Measurements from ENCODE around the gene ABCB6.

Gene ABCB6

GRCh38 chr2:219176818-219177551, 41.8 kb downstream of the ABCB6 start, which contains the start of gene CNPPD1:
Gene CNPPD1, minus strand, starts transcription at chr2:219176925. Its CDS starts 97 bp downstream, at chr2:219176828.
- peak; percentile 91 for DNase-seq
- peaks cover 64% of the 10 kb centered on the region for H3K4me1 Mint-ChIP-seq (ENCODE audit: low read depth)
- H3K9me3 Mint-ChIP-seq, result no peaks in the 10 kb centered on the region
- H3K27me3 Mint-ChIP-seq, result no peaks in the 10 kb centered on the region
- H3K27ac Mint-ChIP-seq, result peak within 1 kb of the TSS; percentile 99
- H3K36me3 Mint-ChIP-seq (ENCODE audit: low read depth), result peaks cover 81% of the 10 kb centered on the region
- peak within 1 kb of the TSS; percentile 92 for H3K4me3 Mint-ChIP-seq

DNA sequence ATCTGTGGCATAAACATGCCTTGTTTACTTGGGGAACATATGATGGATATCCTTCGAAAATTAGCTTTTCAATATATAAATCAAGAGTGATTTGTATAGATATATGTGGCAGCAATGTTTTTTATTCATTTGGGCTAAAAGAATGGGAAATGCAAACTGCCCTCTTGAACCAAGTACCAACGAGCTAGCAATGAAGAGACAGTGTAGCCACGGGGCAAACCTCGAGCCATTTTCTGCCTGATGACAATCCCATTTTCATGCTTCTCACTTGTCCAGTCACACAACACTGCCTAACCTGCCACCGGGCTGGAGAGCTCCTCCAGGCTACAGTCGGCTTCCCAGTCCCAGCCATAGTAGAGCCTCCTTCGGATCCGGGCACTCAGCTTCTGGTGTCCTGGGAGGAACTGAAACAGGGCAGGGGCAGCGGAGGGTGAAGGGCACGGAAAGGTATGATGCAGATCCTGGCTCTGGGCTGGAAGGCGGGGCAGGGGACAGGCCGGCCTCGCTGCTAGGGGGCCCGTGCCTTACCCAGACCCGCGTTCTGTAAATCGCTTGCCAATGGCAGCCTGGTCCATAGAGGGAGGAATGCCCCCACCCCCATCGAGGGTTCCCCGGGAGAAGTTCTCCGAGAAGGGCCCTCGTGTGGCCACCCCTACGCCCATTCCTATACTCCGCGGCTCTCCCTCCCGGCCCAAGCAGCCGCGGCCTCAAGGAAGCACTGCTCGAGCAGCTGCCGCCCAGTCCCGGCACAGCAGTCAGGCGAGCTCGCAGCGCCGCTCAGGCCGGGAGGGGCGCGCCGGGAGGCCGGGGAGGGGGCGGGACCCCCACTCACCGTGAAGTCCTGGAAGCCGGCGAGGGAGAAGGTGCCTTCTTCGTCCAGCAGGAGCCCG, 42.6 kb downstream of the ABCB6 start:
- peaks cover 63% of the 10 kb centered on the region for H3K4me1 Mint-ChIP-seq (ENCODE audit: low read depth)
- peak overlapping the region; percentile 99 for H3K27ac Mint-ChIP-seq
- H3K27me3 Mint-ChIP-seq, result no peaks in the 10 kb centered on the region
- H3K9me3 Mint-ChIP-seq, result no peaks in the 10 kb centered on the region
- peak overlapping the region; percentile 92 for H3K4me3 Mint-ChIP-seq
- no peak for DNase-seq
- H3K36me3 Mint-ChIP-seq (ENCODE audit: low read depth), result peaks cover 81% of the 10 kb centered on the region

DNA sequence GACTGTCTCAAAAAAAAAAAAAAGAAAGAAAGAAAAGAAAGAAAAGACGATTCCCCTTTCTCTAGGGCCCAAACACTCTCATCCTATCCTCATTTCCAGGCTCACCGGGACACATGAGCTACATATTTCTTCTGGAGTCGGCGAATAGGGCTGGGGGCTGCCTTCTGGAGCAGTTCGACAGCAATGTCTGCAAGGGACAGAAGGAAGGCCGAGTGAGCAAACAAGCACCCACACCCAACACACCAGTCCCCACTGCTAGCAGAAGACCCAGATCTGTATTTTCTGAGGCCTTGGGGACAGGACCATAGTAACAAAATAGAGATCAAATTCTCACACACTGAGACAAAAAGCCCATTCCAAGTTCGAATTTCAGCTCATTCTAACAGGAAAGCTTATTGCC, 43.3 kb downstream of the ABCB6 start:
- Mint-ChIP-seq H3K36me3 (ENCODE audit: low read depth) (peaks cover 76% of the 10 kb centered on the region), H3K4me3 (peak overlapping the region; percentile 92), H3K4me1 (ENCODE audit: low read depth) (peaks cover 61% of the 10 kb centered on the region), H3K27ac (peak overlapping the region; percentile 99), H3K9me3 (no peaks in the 10 kb centered on the region), H3K27me3 (no peaks in the 10 kb centered on the region)
- DNase-seq, result no peak

GRCh38 chr2:219174801-219175200, 44.0 kb downstream of the ABCB6 start:
- Mint-ChIP-seq H3K27me3 (no peaks in the 10 kb centered on the region), H3K27ac (peak overlapping the region; percentile 73), H3K4me1 (ENCODE audit: low read depth) (peaks cover 60% of the 10 kb centered on the region), H3K4me3 (peak overlapping the region; percentile 92), H3K36me3 (ENCODE audit: low read depth) (peaks cover 72% of the 10 kb centered on the region), H3K9me3 (no peaks in the 10 kb centered on the region)
- no peak for DNase-seq

DNA sequence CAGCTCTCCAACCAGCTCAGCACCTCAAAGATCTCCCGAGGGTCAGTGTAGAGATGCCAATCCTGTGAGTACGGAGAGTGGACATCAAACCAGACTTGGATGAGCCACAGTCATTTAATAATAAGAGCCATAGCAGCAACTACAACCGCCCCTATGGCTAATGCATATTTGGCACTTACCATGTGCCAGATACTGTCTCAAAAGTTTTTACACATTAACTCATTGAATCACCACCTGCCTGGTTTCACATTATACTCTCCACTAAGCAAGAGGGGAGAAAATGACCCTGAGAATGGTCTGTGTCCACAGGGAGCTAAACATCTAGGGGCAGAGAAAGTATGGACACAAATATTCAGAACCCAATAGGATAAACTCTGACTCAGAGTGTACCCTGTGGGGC, 44.6 kb downstream of the ABCB6 start:
- Mint-ChIP-seq H3K27me3 (no peaks in the 10 kb centered on the region), H3K4me3 (peak overlapping the region; percentile 15), H3K9me3 (no peaks in the 10 kb centered on the region), H3K36me3 (ENCODE audit: low read depth) (peaks cover 68% of the 10 kb centered on the region), H3K27ac (peak overlapping the region; percentile 73), H3K4me1 (ENCODE audit: low read depth) (peaks cover 58% of the 10 kb centered on the region)
- no peak for DNase-seq

DNA sequence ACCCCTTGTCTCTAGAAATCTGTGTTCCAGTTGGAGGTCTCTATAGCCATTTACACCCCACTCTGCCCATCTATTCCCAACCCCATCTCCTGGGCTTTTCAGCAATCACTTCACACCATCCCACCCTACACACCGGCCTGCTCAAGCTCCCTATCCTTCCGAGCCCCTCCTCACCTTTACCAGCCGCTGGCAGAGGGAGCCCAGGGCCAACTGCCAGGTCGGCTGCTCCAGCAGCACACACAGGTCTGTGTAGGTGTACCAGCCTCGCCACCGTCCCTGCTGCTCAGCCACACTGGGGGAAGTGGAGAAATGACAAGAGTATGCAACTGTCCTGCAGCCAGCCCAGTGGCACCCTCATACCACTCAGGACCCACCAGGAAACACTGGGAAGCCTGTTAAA, 45.6 kb downstream of the ABCB6 start:
- H3K27me3 Mint-ChIP-seq, result no peaks in the 10 kb centered on the region
- no peak overlapping the region for H3K4me3 Mint-ChIP-seq
- DNase-seq, result no peak
- no peaks in the 10 kb centered on the region for H3K9me3 Mint-ChIP-seq
- H3K36me3 Mint-ChIP-seq (ENCODE audit: low read depth), result peaks cover 62% of the 10 kb centered on the region
- peaks cover 52% of the 10 kb centered on the region for H3K4me1 Mint-ChIP-seq (ENCODE audit: low read depth)
- H3K27ac Mint-ChIP-seq, result peak overlapping the region; percentile 4

- no peaks in the 10 kb centered on the region for H3K9me3 Mint-ChIP-seq
- peaks cover 58% of the 10 kb centered on the region for H3K36me3 Mint-ChIP-seq (ENCODE audit: low read depth)
- peaks cover 50% of the 10 kb centered on the region for H3K4me1 Mint-ChIP-seq (ENCODE audit: low read depth)
- H3K27me3 Mint-ChIP-seq, result no peaks in the 10 kb centered on the region
- no peak for DNase-seq
- H3K27ac Mint-ChIP-seq, result peak overlapping the region; percentile 47
- no peak overlapping the region for H3K4me3 Mint-ChIP-seq
These were observed 46.3 kb downstream of the ABCB6 start for GRCh38 chr2:219172231-219173154.

GRCh38 chr2:219171231-219171651, 47.5 kb downstream of the ABCB6 start:
- H3K27me3 Mint-ChIP-seq, result no peaks in the 10 kb centered on the region
- peak; percentile 48 for DNase-seq
- no peak overlapping the region for H3K4me3 Mint-ChIP-seq
- H3K9me3 Mint-ChIP-seq, result no peaks in the 10 kb centered on the region
- peak overlapping the region; percentile 57 for H3K27ac Mint-ChIP-seq
- H3K36me3 Mint-ChIP-seq (ENCODE audit: low read depth), result peaks cover 55% of the 10 kb centered on the region
- peaks cover 45% of the 10 kb centered on the region for H3K4me1 Mint-ChIP-seq (ENCODE audit: low read depth)

DNA sequence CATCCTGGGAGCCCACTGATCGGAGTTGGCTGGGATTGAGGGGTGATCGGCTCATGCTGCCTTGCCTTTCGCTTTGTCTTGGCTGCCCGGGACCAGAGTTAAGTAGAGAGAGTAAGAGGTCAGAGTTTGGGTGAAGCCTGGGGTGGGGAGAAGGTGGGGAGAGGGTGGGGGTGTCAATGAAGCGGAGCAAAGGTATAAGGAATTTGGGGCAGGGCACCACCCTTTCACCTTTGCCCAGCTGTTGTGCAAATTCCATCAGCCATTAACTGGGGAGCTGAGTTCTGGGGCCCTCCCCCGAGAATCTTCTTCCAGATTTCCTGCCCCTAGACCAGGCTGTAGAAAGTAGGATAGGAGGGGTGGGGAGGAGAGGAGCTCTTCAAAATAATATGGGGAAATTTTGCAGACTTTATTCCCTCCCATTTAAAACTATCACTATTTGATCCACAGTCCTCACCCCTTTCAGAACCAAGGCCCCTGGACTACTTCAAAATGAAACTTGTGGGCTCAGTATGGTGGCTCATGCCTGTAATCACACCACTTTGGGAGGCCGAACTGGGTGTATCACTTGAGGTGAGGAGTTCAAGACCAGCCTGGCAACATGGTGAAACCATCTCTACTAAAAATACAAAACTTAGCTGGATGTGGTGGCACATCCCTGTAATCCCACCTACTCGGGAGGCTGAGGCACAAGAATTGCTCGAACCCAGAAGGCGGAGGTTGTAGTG, 48.7 kb downstream of the ABCB6 start, which contains the start of gene SLC23A3:
SLC23A3 (minus strand) TSS at position 100 of the 725 bp plus-strand sequence; CDS start at position 55, 45 bp downstream.
- Mint-ChIP-seq H3K9me3 (no peaks in the 10 kb centered on the region), H3K27me3 (no peaks in the 10 kb centered on the region), H3K36me3 (ENCODE audit: low read depth) (peaks cover 48% of the 10 kb centered on the region), H3K27ac (peak within 1 kb of the TSS; percentile 59), H3K4me1 (ENCODE audit: low read depth) (peaks cover 35% of the 10 kb centered on the region), H3K4me3 (no peak within 1 kb of the TSS)
- DNase-seq, result no peak

GRCh38 chr2:219168932-219169331, 49.8 kb downstream of the ABCB6 start:
- H3K9me3 Mint-ChIP-seq, result no peaks in the 10 kb centered on the region
- no peaks in the 10 kb centered on the region for H3K27me3 Mint-ChIP-seq
- no peak overlapping the region for H3K4me3 Mint-ChIP-seq
- no peak overlapping the region for H3K27ac Mint-ChIP-seq
- H3K4me1 Mint-ChIP-seq (ENCODE audit: low read depth), result peaks cover 23% of the 10 kb centered on the region
- peaks cover 38% of the 10 kb centered on the region for H3K36me3 Mint-ChIP-seq (ENCODE audit: low read depth)
- DNase-seq, result no peak

GRCh38 chr2:219168526-219168925, 50.2 kb downstream of the ABCB6 start:
- H3K36me3 Mint-ChIP-seq (ENCODE audit: low read depth), result peaks cover 36% of the 10 kb centered on the region
- H3K9me3 Mint-ChIP-seq, result no peaks in the 10 kb centered on the region
- peaks cover 22% of the 10 kb centered on the region for H3K4me1 Mint-ChIP-seq (ENCODE audit: low read depth)
- no peaks in the 10 kb centered on the region for H3K27me3 Mint-ChIP-seq
- H3K27ac Mint-ChIP-seq, result no peak overlapping the region
- H3K4me3 Mint-ChIP-seq, result no peak overlapping the region
- no peak for DNase-seq

DNA sequence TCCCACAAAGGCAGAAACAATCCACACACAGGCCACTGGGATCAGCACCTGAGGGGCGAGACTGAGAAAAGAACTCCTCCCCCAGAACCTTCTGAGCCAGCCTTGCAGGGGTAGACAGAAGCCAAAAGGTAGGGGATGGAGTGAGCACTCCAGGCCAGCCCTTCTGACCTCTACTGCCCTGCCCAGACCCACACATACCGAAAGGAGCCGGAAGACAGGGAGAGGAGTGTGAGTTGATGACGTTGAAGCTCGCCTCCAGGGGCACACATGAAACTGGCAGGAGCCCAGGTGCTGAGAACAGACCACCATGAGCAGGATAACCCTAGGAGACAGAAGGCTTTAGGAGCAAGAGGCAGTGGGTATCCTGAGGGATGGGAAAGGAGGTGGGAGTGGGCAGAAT, 50.8 kb downstream of the ABCB6 start:
- Mint-ChIP-seq H3K4me3 (no peak overlapping the region), H3K27ac (no peak overlapping the region), H3K4me1 (ENCODE audit: low read depth) (peaks cover 22% of the 10 kb centered on the region), H3K9me3 (no peaks in the 10 kb centered on the region), H3K36me3 (ENCODE audit: low read depth) (peaks cover 32% of the 10 kb centered on the region), H3K27me3 (no peaks in the 10 kb centered on the region)
- DNase-seq, result no peak

- Mint-ChIP-seq H3K4me3 (no peak overlapping the region), H3K27me3 (no peaks in the 10 kb centered on the region), H3K27ac (no peak overlapping the region), H3K4me1 (ENCODE audit: low read depth) (peaks cover 18% of the 10 kb centered on the region), H3K9me3 (no peaks in the 10 kb centered on the region), H3K36me3 (ENCODE audit: low read depth) (peaks cover 10% of the 10 kb centered on the region)
- DNase-seq, result no peak
These were observed 53.5 kb downstream of the ABCB6 start for GRCh38 chr2:219165058-219165911.

Data from activated T-cell treated with anti-CD3 and anti-CD28 coated beads, Interleukin-2, amount 50 U/mL, for 24 hours (primary cell).